Fibroblast of the aortic adventitia (primary cell): ENCODE results near the gene BABAM2. TPM values are rescaled to one million over a fixed set of nuclear protein-coding genes. Genes with fewer than 3 reads are reported as not detected.

Experiments
- DNase-seq: peaks from one replicate; pipeline ENCODE4 v3.0.0-alpha.2; 2010; ENCODE audit warnings: low read depth
- H3K4me3 ChIP-seq: 2 replicates; pipeline ENCODE4 v1.5.1; 2011; ENCODE audit warnings: low read depth, mild to moderate bottlenecking, control low read depth, low read length, moderate library complexity
- CTCF ChIP-seq: IDR thresholded peaks from 2 replicates; pipeline ENCODE4 v1.5.1; 2011; ENCODE audit warnings: mild to moderate bottlenecking, low read length, control low read depth, inconsistent platforms; ENCODE audit not compliant: insufficient read depth
- total RNA-seq: library from RNA; depleted of rRNA; stranded (reverse); fragments of >200 nt; gene quantifications from 2 replicates; pipeline ENCODE4 v1.2.3, GENCODE V29; 2012; ENCODE audit warnings: low replicate concordance

Gene BABAM2
- total RNA-seq, 1 donor, result 45.3 TPM

GRCh38 chr2:27904405-27904665, 13.8 kb downstream of the BABAM2 start:
- TF ChIP-seq CTCF, result no peak
- no peak overlapping the region for H3K4me3 ChIP-seq
- no peak for DNase-seq

- no peak overlapping the region for H3K4me3 ChIP-seq
- DNase-seq, result no peak
- no peak for TF ChIP-seq CTCF
Measured at GRCh38 chr2:27906074-27906473, 15.5 kb downstream of the BABAM2 start.

- DNase-seq, result no peak
- no peak for TF ChIP-seq CTCF
- H3K4me3 ChIP-seq, result no peak overlapping the region
Measured at GRCh38 chr2:27907547-27907946, 17.0 kb downstream of the BABAM2 start.

- no peak for DNase-seq
- no peak overlapping the region for H3K4me3 ChIP-seq
- TF ChIP-seq CTCF, result no peak
Measured at GRCh38 chr2:27909901-27910300, 19.4 kb downstream of the BABAM2 start.

GRCh38 chr2:27911458-27912210, 21.1 kb downstream of the BABAM2 start:
- no peak for TF ChIP-seq CTCF
- H3K4me3 ChIP-seq, result no peak overlapping the region
- DNase-seq, result no peak

GRCh38 chr2:27912512-27912911, 22.0 kb downstream of the BABAM2 start:
- no peak for DNase-seq
- TF ChIP-seq CTCF, result no peak
- no peak overlapping the region for H3K4me3 ChIP-seq
